ENCODE data around the gene NDUFB11.

The NDUFB11 gene

GRCh38 chrX:47144626-47145394 is at the start of gene NDUFB11, which contains the start of gene RBM10:
TSS of gene NDUFB11 (minus strand) at chrX:47144702. CDS start at chrX:47144679, 23 bp downstream.
TSS of gene RBM10 (plus strand) at chrX:47145221. CDS start at chrX:47147482, 2,261 bp downstream.
- DNase-seq, result peak; percentile 97

DNA sequence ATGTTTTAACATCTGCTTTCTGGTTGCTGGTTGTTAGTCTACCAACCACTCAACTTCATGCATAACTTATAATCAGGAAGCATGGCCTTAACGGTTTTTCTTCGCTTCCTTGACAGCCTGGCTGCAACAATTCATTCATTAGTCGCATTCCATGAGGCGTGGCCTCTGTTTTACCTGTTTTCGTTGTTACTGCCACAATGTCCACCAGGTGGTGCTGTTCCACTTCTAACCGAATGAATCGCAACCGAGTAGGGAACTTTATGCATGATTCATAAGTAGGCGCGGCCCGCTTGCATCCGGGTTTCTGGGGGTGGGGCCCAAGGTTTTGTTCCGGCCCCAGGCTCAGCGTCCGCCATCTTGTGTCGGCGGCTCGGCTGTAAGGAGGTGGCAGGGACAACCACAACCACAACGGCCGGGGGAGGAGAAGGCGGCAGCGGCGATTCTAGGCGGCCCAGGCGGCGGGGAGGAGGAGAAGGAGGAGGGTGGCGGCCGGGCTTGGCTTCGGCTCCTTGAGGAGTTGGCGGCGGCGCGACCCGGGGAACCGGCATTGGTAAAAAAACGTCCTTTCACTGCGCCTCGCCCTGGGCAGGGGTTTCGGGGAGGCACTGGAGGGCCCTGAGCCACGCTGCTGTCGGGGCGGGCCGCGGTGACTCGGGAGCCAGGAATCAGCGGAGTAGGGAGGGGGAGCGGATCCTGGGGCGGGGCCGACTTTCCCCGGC is 49.1 kb upstream of the NDUFB11 start, which contains the start of gene UBA1:
Gene UBA1, plus strand, starts transcription at position 355 of the 719 bp plus-strand sequence. CDS start 4,974 bp downstream, outside the sequence.
- DNase-seq, result peak; percentile 97

- no peak for DNase-seq
These were observed 47.4 kb upstream of the NDUFB11 start for GRCh38 chrX:47191806-47192401.

DNA sequence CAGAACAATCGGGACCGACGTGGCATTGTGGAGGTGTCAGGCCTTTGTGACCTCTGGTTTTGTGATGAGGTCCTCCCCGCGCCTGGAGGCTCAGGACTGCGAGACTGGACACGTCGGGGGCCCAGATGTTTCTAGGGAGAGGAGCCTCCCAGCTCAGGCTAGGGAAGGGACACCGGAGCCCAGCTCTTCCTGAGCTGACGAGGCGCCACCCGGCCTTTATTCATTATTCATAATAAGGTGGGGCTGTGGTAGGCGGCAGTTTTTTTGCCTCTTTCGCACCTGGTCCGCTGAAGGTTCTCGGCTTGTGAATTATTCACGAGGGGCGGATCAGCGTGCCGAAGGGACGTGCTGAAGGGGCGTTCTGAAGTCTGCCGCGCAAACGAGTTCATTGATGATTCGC is 46.8 kb upstream of the NDUFB11 start:
- DNase-seq, result peak; percentile 49

DNA sequence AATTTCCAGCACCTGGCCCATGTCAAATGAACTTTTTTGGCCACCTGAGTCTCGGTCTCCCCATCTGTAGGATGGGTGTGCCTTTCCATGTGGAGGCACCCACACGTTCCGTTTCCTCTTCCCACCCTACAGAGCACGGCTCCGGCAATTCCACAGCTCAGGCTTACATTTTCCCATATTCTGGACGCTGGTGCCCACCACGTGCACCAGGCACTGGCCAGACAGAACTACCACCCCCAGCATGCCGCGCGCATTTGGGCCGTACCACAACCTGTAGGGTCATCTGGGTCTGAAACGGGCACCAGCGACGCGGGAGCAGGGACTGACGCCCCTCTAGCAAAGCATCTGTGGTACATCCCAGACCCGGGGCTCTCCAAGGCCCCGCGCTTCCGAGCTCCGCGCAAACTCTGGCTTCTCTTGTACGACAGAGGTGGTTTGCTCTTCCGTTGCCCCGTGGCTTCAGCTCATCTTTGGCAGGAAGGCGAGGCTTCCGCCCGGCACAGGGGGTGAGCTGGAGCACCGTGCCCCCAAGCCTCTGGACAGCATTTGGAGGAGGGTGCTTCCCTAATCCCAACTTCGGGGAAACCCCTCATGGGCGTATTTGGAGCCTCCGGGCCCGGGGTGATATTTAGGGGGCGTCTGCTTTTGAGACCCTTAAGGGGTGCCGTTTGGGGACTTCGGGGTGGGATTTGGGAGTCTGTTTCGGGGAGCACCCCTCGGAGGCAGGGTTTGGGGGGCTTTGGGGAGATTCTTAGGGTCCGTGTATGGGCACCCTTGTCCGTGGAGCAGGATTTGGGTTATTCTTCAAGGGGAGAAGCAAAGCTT is 46.2 kb upstream of the NDUFB11 start:
- peak; percentile 96 for DNase-seq

GRCh38 chrX:47189906-47190305 is 45.4 kb upstream of the NDUFB11 start:
- no peak for DNase-seq

- DNase-seq, result no peak
These were observed 42.7 kb upstream of the NDUFB11 start for GRCh38 chrX:47187106-47187677.

GRCh38 chrX:47186096-47186740 is 41.7 kb upstream of the NDUFB11 start:
- no peak for DNase-seq

DNA sequence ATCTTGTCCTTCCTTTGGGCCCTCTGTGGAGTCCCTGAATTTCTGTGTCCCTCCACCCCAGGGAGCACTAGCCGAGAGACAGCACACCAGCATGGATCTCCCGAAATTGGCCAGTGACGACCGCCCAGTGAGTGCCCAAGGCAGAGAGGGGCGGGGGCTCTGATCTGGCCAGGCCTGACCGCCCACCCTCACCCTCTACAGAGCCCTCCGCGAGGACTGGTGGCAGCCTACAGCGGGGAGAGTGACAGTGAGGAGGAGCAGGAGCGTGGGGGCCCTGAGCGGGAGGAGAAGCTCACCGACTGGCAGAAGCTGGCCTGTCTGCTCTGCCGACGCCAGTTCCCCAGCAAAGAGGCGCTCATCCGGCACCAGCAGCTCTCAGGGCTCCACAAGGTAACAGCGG is 40.7 kb upstream of the NDUFB11 start:
- DNase-seq, result no peak

DNA sequence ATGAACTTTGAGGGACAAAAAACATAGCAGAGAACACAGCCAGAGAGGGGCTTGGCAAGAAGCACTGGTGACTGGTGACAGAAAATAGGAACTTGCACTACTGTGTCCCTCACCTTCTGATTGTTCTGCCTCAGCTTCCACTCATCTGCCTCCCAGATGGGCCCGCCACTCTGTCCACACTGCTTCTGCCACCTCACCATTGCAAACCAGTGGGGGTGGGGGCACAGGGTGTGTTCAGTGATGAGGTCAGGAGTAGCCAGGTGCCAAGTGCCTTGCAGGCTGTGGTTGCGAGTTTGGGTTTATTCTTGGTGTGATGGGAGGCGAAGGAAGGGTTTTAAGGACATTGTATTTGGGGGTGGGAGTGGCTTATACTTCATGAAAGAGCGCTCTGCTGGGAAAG is 40.0 kb upstream of the NDUFB11 start:
- no peak for DNase-seq

DNA sequence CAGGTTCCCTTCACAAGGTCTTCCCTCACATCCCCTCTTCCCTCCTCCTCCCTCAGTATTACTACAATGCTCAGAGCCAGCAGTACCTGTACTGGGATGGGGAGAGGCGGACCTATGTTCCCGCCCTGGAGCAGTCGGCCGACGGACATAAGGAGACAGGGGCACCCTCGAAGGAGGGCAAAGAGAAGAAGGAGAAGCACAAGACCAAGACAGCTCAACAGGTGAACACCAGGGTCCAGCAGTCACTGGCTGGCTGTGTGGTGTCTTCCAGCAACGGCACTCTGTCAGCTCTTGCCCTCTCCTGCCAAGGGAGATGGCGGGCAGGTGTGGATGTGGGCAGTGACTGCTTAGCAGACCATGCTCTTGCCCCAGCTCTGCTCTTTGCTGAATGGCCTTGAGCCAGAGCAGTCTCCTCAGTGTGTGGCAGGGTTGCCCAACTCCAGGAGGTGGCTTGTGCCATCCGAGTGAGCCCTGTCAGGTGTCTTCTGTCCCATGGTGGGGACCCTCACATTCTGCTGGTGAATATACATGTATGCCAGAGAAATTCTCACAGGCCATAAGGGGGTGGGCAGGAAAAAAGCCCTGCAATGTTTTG is 37.7 kb upstream of the NDUFB11 start:
- no peak for DNase-seq

DNA sequence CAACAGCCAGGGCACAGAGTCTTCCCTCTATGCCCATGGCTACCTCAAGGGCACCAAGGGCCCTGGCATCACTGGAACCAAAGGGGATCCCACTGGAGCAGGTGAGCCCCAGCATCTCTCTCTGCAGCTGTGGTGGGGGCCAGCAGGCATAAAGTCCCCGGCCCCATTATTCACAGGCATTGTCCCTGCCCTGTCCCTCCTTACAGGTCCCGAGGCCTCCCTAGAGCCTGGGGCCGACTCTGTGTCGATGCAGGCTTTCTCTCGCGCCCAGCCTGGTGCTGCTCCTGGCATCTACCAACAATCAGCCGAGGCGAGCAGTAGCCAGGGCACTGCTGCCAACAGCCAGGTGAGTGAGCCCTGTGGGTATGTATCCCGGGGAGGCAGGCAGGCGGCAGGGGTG is 36.8 kb upstream of the NDUFB11 start:
- DNase-seq, result no peak

- DNase-seq, result no peak
These were observed 35.8 kb upstream of the NDUFB11 start for GRCh38 chrX:47180346-47180745.

DNA sequence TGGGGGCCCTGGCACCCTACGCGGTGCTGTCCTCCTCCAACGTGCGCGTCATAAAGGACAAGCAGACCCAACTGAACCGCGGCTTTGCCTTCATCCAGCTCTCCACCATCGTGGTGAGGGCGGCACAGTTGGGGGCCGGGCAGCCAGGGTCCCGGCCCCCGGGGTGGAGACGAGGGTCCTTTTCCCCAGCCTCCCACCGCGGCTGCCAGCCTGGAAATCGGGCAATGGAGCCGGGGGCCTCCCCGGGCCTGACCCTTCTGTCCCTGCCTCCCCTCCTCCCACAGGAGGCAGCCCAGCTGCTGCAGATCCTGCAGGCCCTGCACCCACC is 35.4 kb upstream of the NDUFB11 start:
- no peak for DNase-seq

GRCh38 chrX:47179221-47179927 is 34.9 kb upstream of the NDUFB11 start:
- no peak for DNase-seq

- no peak for DNase-seq
These were observed 33.8 kb upstream of the NDUFB11 start for GRCh38 chrX:47178337-47178736.

DNA sequence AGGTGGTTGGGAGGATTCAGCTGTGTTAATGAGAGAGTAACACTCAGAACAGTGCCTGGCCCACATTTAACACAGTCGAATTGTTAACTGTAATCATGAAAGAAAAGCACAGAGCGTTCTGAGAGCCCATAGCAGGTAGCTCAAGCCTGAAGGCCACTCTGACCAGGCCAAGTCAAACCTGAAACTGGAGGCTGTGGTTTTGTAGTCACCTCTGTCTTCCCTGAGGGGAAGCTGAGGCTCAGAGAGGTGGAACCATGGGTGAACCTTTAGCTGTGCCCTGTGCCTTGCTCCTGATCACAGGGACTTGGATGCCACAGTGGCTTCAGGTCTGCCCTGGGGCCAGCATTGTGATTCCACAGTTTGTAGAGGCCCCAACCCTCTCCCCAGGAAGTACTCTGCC is 32.6 kb upstream of the NDUFB11 start:
- DNase-seq, result no peak

DNA sequence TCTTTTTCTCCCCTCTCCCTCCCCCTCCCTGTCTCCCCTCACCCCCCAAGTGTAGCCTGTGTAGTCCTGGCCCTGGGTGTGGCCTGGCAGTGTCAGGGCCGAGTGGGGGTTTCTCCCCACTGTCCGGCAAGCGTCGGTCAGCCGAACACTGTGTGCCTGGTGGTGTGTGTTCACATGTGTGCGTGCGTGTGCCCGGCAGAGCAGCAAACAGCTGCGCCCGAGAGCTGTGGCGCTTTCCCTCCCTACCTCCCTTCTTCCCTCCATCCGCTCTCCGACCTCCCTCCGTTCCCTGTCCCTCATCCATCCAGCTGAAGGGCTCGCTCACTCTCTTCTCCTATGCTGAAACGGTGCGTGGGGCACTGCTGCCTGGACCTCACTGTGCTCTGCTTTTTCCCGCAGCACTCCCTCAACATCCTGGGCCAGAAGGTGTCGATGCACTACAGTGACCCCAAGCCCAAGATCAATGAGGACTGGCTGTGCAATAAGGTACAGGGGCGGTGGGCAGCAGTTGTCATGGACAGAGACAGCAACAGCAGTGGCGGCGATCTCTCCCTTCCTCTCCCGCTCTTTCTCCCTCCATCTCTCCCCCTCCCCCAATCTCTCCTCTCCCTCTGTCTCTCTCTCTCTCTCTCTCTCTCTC is 31.7 kb upstream of the NDUFB11 start:
- DNase-seq, result no peak

- DNase-seq, result no peak
These were observed 31.1 kb upstream of the NDUFB11 start for GRCh38 chrX:47175588-47175980.

DNA sequence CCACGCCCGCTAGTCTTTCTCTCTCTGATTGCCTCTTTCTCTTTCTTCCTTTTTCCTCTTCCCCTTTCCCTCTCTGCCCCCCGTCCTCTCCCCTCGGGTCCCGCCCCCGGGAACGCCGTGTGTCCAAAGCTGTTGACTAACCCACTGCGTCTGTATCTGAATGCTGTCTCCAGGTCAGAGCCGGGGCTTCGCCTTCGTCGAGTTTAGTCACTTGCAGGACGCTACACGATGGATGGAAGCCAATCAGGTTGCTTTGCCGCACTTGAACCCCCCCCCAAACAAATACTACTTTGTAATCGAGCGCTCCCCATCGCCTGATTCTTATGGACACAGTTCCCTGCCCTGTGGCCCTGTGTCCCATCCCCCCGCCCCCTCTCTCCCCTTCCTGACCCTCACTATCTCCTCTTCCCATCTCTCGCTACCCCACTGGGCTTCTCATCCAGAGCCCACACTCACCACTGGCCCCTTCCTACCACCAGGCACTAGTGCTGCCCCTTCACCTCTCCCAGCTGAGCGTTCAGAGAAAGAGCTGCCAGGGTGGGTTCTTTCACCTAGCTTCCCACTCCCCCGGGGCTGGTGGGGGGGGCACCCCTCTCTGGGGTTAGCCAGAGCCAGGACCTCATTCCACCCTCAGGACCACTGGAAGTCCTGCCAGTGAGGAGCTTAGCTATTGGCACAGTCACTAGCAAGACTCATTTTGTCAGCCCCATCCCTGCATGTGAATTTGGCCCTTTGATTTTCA is 30.5 kb upstream of the NDUFB11 start:
- DNase-seq, result no peak

Measured in hematopoietic multipotent progenitor cell treated with erythropoietin and hydrocortisone succinate and interleukin-3 and kit ligand, for 4 days (in vitro differentiated cells).